Endodermal cell (in vitro differentiated cells): Measurements from ENCODE around the gene CDH6. TPM values are rescaled to one million over a fixed set of nuclear protein-coding genes. Genes with fewer than 3 reads are reported as not detected.

Experiments
- DNase-seq: peaks from one replicate; pipeline ENCODE4 v3.0.0-alpha.2; 2017
- H3K27ac ChIP-seq: 2 replicates; pipeline ENCODE4 v1.5.1; 2013; ENCODE audit warnings: mild to moderate bottlenecking, low read depth, low read length, moderate library complexity
- H3K27me3 ChIP-seq: 2 replicates; pipeline ENCODE4 v1.6.1; 2013; ENCODE audit warnings: mild to moderate bottlenecking, low read length, moderate library complexity; ENCODE audit not compliant: insufficient read depth, control insufficient read depth, poor library complexity, severe bottlenecking
- H3K36me3 ChIP-seq: 2 replicates; pipeline ENCODE4 v1.7.0; 2013; ENCODE audit warnings: mild to moderate bottlenecking, low read length, moderate library complexity; ENCODE audit not compliant: control insufficient read depth, insufficient read depth
- H3K4me1 ChIP-seq: one replicate; pipeline ENCODE4 v1.7.0; 2013; ENCODE audit warnings: low read length; ENCODE audit not compliant: control insufficient read depth, insufficient read depth
- H3K4me3 ChIP-seq: 2 replicates; pipeline ENCODE4 v1.5.1; 2013; ENCODE audit warnings: mild to moderate bottlenecking, low read length, moderate library complexity
- H3K9ac ChIP-seq: 2 replicates; pipeline ENCODE4 v1.6.1; 2013; ENCODE audit warnings: mild to moderate bottlenecking, low read length, moderate library complexity; ENCODE audit not compliant: poor library complexity, severe bottlenecking; ENCODE audit errors: extremely low read depth
- H3K9me3 ChIP-seq: 2 replicates; pipeline ENCODE4 v1.6.1; 2013; ENCODE audit warnings: mild to moderate bottlenecking, low read length, moderate library complexity; ENCODE audit not compliant: control insufficient read depth
- H3K27ac Mint-ChIP-seq: 2 replicates; pipeline ENCODE4 v1.8.0; 2020; ENCODE audit warnings: mixed read lengths
- H3K27me3 Mint-ChIP-seq: 2 replicates; pipeline ENCODE4 v1.8.0; 2021; ENCODE audit warnings: mild to moderate bottlenecking, mixed read lengths; ENCODE audit not compliant: insufficient read depth
- H3K36me3 Mint-ChIP-seq: 2 replicates; pipeline ENCODE4 v1.8.0; 2020; ENCODE audit warnings: low read depth, mixed read lengths
- H3K4me1 Mint-ChIP-seq: 2 replicates; pipeline ENCODE4 v1.8.0; 2020; ENCODE audit warnings: mixed read lengths
- H3K4me3 Mint-ChIP-seq: 2 replicates; pipeline ENCODE4 v1.8.0; 2020; ENCODE audit warnings: mild to moderate bottlenecking, moderate library complexity, mixed read lengths
- H3K9me3 Mint-ChIP-seq: 2 replicates; pipeline ENCODE4 v1.8.0; 2020; ENCODE audit warnings: mild to moderate bottlenecking, mixed read lengths
- CTCF ChIP-seq: fragments of 200-600 bp; sonication (generic); conservative IDR thresholded peaks from 2 replicates; pipeline ENCODE4 v1.5.0; 2021; ENCODE audit warnings: antibody characterized with exemption, mild to moderate bottlenecking
- WGBS, 2 experiments: methylation state at CpG; one replicate each; pipeline versions ENCODE4 v1.1.5 to v1.1.7; 2013; ENCODE audit warnings: missing lambda C conversion rate in 2 of 2, mixed read lengths in 1 of 2; ENCODE audit not compliant: insufficient coverage in 1 of 2, insufficient read length in 1 of 2; 5-methylcytosine and 5-hydroxymethylcytosine counted together
- total RNA-seq, 2 donors: library from RNA; stranded (reverse); fragmentation: NEBNext Ultra II Directional in 1 of 2; extraction: Animal tissue kit (Norgen Biotek cat#: 25700) in 1 of 2; gene quantifications; 2 replicates in 1 of 2; 3 replicates in 1 of 2; pipeline ENCODE4 v1.2.1, GENCODE V29; 2021

Gene CDH6
- total RNA-seq, 2 donors from 2014 or later = 1.1 TPM

GRCh38 chr5:31196309-31196708, 2.8 kb downstream of the CDH6 start:
- H3K27me3 Mint-ChIP-seq = peaks cover 59% of the 10 kb centered on the region
- 19 to 34% methylated on average over 2 of the region's 2 CpGs for WGBS, 2 experiments

DNA sequence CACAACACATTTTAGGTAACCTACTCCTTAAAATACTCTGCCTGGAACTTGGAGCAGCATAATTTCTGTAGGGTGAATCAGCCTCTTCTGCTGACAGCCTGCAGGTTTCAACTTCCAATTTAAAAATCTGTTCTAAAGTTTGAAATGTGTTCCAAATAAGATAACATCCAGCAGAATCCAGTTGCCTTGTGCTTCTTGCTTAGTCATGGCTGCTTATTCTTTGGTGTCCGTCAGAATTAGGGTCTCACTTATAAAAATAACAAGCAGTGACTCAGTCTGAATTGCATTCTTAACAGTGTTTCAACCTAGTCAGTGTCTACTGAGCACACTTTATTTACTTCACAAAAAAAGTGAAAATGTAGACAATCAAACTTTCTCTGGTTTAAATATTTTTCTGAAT, 3.7 kb downstream of the CDH6 start:
- Mint-ChIP-seq H3K4me3 (no peak overlapping the region), H3K36me3 (no peaks in the 10 kb centered on the region), H3K27ac (no peak overlapping the region), H3K4me1 (peaks cover 13% of the 10 kb centered on the region), H3K27me3 (peaks cover 50% of the 10 kb centered on the region), H3K9me3 (no peaks in the 10 kb centered on the region)
- Histone ChIP-seq H3K4me3 (no peak overlapping the region), H3K9me3 (no peaks in the 10 kb centered on the region), H3K9ac (no peak overlapping the region), H3K27ac (no peak overlapping the region), H3K36me3 (no peaks in the 10 kb centered on the region), H3K27me3 (peaks cover 40% of the 10 kb centered on the region), H3K4me1 (no peaks in the 10 kb centered on the region)
- 79 to 80% methylated on average over 1 of the region's 1 CpG for WGBS, 2 experiments
- DNase-seq = no peak
- TF ChIP-seq CTCF = no peak

More at GRCh38 chr5:31196309-31196708, 2.8 kb downstream of the CDH6 start:
- no peaks in the 10 kb centered on the region for H3K36me3 ChIP-seq
- Mint-ChIP-seq H3K36me3 (no peaks in the 10 kb centered on the region), H3K27ac (no peak overlapping the region), H3K9me3 (no peaks in the 10 kb centered on the region), H3K4me1 (peaks cover 13% of the 10 kb centered on the region), H3K4me3 (no peak overlapping the region)
- no peak overlapping the region for H3K4me3 ChIP-seq
- H3K27me3 ChIP-seq = peaks cover 49% of the 10 kb centered on the region
- no peak overlapping the region for H3K9ac ChIP-seq
- H3K4me1 ChIP-seq = no peaks in the 10 kb centered on the region
- no peak overlapping the region for H3K27ac ChIP-seq
- peak; percentile 75 for TF ChIP-seq CTCF
- DNase-seq = peak; percentile 55
- no peaks in the 10 kb centered on the region for H3K9me3 ChIP-seq

GRCh38 chr5:31204958-31205357, 11.5 kb downstream of the CDH6 start:
- TF ChIP-seq CTCF = no peak
- no peak for DNase-seq
- H3K27ac ChIP-seq = no peak overlapping the region
- no peaks in the 10 kb centered on the region for H3K27me3 ChIP-seq
- no peaks in the 10 kb centered on the region for H3K9me3 ChIP-seq
- no peak overlapping the region for H3K9ac ChIP-seq
- H3K4me3 Mint-ChIP-seq = no peak overlapping the region
- H3K4me1 ChIP-seq = no peaks in the 10 kb centered on the region
- H3K36me3 ChIP-seq = no peaks in the 10 kb centered on the region
- peaks cover 2% of the 10 kb centered on the region for H3K27me3 Mint-ChIP-seq
- no peaks in the 10 kb centered on the region for H3K36me3 Mint-ChIP-seq
- WGBS, 2 experiments = 67 to 91% methylated on average over 1 of the region's 1 CpG
- no peaks in the 10 kb centered on the region for H3K9me3 Mint-ChIP-seq
- no peak overlapping the region for H3K27ac Mint-ChIP-seq
- no peak overlapping the region for H3K4me3 ChIP-seq
- no peaks in the 10 kb centered on the region for H3K4me1 Mint-ChIP-seq
